ENCODE results near the gene CDHR5.

The CDHR5 gene

DNA sequence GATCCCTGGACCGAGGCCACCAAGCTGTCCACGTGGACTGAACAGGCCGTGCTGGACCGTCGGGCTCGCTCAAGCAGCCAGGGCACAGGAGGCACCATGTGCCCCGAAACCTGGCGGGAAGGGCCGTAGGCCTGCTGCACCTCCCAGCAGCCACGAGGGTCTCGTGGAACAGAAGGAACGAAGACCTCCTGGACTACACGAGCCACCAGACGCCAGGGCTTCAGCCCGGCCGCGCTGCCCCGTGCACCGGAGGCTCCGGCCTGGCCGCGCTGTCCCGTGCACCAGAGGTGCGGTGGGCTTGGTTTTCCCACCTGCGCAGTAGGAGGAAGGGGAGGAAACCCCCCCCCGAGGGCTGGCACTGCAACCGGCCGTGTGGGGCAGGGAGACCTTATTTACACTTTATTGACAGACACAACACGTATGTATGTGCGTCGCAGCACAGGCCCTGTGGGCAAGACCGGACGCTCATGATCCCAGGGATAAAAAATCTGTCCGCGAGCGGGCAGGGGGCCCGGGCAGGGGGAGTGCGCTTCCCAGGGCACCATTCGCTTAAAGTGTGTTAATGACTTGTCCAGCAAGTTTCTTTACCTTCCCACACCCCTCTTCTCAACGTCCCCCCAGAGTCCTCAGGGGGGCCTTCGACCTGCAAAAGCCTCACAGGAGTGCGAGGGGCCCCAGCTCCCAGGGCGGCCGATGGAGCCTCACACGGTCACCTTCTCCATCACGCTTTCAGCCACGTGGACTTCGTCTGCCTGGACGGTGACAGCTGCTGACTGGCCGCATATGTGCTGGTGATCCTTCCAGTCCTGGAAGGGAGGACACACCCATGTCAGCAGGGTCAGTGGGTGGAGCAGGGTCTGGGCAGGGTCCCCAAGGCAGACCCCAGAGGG, 19.3 kb upstream of the CDHR5 start:
- FAIRE-seq: no peak

DNA sequence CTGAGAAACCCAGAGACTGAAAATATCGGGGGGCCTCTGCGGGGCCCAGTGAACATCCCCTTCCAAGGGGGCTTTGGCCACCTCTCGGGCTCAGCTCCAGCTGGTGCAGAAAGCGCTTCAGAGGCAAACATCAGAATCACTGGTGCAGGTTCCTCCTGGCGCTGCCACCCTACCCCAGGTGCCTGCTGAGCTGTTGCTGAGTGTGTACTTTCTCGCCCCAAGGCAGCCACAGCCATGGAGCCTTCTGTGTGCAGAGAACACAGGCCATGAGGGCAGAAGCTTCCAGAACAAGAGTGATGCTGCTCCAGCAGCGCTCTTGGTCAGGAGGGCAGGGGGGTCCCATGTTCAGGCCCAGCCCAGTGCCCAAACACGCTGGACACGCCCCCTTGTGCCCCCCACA, 18.6 kb upstream of the CDHR5 start:
- no peak for FAIRE-seq

DNA sequence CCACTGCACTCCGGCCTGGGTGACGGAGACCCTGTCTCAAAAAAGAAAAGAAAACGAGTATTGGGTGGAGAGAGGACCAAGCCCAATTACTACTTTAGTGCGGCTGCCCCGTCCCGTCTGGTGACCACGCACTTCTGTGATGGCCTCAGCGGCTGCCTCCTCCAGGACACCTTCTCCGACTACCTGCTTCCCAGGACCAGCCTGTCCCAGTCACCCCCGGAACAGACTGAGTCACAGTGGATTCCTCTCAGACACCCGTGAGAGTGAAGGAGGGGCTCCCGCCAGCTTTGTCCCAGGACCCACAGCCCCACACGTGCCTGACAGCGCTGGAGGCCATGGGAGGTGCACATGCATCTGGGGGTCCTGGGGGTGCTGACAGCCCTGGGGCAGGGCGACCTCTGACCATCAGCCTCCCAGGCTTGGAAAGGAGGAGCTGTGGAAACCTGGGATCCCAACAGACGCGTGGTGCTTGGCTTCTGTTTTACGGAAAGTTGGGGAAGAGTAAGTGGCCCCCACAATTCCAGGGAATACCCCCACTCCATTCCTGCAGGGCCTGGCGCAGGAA, 17.1 kb upstream of the CDHR5 start:
- no peak for FAIRE-seq

DNA sequence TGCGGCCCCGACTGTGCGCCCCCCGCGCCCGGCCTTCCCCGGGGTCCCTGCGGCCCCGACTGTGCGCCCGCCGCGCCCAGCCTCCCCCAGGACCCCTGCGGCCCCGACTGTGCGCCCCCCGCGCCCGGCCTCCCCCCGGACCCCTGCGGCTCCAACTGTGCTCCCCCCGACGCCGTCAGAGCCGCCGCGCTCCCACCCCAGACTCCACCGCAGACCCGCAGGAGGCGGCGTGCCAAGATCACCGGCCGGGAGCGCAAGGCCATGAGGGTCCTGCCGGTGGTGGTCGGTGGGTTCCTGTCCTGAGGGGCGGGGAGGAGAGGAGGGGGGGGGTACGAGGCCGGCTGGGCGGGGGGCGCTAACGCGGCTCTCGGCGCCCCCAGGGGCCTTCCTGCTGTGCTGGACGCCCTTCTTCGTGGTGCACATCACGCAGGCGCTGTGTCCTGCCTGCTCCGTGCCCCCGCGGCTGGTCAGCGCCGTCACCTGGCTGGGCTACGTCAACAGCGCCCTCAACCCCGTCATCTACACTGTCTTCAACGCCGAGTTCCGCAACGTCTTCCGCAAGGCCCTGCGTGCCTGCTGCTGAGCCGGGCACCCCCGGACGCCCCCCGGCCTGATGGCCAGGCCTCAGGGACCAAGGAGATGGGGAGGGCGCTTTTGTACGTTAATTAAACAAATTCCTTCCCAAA, 15.4 kb upstream of the CDHR5 start:
- FAIRE-seq: no peak

DNA sequence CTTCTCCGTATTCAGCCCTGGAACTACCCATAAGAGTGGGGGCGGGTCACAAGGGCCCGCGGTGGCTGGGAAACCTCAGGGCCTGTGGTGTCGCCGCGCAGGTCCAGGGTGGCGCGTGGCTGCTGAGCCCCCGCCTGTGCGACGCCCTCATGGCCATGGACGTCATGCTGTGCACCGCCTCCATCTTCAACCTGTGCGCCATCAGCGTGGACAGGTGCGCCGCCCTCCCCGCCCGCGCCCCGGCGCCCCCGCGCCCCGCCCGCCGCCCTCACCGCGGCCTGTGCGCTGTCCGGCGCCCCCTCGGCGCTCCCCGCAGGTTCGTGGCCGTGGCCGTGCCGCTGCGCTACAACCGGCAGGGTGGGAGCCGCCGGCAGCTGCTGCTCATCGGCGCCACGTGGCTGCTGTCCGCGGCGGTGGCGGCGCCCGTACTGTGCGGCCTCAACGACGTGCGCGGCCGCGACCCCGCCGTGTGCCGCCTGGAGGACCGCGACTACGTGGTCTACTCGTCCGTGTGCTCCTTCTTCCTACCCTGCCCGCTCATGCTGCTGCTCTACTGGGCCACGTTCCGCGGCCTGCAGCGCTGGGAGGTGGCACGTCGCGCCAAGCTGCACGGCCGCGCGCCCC, 14.7 kb upstream of the CDHR5 start:
- no peak for FAIRE-seq

DNA sequence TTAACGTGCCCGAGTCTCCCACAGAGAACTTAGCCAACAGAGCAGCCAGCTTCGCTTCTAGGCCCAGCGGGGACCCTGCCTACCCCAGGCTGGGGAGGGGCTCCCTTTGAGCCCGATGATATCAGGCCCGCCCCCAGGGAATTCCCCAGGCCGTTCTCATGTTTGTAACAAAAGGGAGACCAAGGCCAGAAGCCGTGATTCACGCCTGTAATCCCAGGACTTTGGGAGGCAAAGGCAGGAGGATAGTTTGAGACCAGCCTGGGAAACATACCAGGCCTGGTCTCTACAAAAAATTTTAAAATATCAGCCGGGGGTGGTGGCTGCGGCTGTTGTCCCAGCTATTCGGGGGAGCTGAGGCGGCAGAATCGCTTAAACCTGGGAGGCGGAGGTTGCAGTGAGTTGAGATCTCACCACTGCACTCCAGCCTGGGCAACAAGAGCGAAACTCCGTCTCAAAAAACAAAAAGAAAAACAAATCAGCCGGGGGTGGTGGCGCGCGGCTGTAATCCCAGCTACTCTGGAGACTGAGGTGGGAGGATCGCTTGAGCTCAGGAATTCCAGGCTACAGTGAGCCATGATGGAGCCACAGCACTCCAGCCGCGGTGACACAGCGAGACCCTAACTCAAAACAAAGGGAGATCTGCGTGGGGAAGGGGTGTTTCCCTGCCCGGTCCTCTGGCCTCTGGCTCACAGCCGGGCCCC, 14.0 kb upstream of the CDHR5 start:
- no peak for FAIRE-seq

DNA sequence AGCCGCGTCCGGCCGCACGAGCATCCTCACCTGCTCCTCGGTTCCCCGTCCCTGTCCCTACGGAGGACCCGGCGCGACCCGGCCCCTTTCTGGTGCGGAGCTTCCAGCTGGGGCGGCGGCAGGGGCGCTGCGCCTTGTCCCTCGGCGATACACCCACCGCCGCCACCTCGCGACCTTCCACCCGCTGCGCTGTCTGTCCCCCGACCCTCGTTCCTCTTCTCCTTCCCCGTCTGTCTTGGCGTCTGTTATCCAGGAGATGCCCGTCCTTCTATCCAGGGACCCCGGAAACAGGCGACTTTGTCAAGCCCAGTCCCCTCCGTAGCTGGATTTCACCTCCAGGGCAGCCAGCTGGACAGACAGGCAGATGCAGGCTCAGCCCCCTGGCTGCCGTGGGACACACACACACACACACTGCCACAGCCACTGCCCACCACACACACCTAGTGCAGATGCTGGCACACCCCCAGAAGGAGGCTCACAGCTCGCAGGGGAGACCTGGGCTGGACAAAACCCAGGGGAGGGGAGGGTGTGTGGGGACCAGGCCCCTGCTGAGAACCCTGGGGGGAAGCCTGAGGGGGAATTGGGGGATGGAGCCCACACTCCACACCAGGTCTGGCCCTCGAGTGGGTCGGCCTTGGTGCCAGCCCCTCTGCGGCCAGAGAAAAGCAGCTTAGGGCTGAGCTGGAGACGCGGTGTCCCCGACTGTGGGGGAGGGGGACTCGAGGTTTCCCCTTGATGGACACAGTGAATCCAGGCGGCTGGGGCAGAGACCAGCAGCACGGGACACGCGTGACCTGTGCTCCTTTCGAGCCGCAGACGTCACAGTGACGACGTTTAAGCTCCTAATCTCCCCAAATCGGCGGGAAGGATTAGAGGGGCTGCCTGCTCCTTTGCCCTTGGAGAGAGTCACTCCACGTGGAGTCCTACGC, 13.1 kb upstream of the CDHR5 start:
- no peak for FAIRE-seq

DNA sequence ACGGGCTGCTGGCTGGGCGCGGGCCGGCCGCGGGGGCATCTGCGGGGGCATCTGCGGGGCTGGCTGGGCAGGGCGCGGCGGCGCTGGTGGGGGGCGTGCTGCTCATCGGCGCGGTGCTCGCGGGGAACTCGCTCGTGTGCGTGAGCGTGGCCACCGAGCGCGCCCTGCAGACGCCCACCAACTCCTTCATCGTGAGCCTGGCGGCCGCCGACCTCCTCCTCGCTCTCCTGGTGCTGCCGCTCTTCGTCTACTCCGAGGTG, 12.5 kb upstream of the CDHR5 start:
- FAIRE-seq: no peak

DNA sequence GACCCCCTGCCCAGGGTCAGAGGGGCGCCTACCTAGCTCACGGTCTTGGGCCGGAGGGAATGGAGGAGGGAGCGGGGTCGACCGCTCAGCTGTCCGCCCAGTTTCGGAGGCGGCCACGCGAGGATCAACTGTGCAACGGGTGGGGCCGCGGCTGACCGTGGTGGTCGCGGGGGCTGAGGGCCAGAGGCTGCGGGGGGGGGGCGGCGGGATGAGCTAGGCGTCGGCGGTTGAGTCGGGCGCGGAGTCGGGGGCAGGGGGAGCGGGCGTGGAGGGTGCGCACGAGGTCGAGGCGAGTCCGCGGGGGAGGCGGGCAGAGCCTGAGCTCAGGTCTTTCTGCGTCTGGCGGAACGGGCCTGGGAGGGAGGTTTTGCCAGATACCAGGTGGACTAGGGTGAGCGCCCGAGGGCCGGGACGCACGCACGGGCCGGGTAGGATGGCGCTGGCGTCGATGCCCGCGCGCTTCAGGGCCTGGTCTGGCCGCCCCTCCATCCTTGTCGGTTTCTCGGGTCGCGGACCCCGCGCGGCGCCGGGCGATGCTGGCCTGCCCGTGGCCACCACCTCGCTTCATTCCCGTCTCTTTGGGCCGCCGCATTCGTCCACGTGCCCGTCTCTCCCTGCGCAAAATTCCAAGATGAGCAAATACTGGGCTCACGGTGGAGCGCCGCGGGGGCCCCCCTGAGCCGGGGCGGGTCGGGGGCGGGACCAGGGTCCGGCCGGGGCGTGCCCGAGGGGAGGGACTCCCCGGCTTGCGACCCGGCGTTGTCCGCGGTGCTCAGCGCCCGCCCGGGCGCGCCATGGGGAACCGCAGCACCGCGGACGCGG, 12.0 kb upstream of the CDHR5 start, which contains the start of gene DRD4:
TSS of gene DRD4 (plus strand) at position 759 of the 822 bp plus-strand sequence. CDS start at position 795, 36 bp downstream.
- FAIRE-seq: no peak

DNA sequence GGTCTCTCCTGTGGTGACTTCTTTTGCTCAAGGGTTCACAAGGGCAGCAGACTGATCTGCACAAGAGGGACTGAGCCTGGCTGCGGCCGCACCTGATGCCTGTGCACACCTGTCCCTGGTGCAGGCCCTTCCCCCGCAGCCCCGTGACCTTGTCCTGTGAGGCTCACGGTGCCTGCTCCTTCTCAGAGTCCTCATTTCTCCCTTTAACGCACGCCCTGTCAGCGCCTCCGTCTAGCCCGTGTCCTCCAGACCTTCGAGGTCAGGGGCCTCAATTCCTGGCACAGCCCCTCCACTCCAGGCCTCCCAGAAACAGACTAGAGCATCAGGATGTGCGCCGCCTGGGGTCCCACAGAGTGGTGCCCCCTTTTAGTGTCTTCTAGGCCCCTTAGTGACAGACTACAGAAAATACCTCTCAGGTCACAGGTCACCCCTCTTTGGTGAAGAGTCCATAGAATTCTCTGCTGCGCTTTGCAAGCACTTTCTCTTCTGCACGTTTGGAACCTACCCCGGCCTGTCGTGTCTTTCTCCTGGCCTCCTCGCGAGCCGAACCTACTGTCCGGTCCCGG, 11.3 kb upstream of the CDHR5 start:
- FAIRE-seq: no peak

DNA sequence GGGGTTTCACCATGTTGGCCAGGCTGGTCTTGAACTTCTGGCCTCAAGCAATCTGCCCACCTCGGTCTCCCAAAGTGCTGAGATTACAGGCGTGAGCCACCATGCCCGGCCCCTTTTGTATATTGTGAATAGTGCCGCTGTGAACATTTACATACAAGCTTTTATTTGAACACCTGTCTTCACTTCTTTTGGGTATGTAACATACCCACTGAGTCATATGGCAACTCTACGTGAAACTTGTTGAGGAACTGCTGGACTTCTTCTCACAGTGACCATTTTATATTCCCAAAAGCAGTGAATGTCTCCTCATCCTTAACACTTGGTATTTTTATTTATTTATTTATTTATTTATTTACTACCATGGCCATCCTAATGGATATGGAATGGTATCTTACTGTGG, 6.1 kb upstream of the CDHR5 start:
- FAIRE-seq: no peak

DNA sequence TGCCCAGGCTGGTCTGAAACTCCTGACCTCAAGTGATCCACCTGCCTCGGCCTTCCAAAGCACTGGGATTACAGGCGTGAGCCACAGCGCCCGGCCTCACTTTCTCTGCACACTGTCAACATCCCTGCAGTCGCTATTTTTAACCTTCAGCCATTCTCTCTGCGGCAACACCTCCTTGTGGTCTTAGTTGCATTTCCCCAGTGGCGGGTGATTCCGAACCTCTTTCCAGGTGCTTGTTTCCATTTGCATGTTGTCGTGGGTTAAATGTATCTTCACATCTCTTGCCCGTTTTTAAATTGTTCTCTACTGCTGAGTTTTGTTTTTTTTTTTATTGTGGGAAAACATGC, 4.5 kb upstream of the CDHR5 start:
- no peak for FAIRE-seq

DNA sequence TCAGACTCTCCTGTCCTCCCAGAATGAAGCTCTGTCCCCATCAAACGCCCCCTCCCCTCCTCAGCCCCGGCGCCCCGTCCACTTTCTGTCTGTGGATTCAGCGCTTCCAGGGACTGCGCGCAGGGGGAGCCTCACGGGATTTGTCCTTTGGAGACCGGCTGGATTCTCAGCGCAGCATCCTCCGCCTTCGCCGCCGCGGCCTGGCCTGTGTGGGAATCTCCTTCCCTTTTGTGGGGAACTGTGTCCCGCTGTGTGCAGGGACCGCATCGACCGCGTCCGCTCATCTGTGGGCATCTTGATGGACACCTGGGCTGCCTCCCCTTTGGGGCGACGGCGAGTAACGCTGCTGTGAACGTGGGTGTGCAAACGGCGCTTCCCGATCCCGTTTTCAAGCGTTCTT, 3.3 kb upstream of the CDHR5 start:
- no peak for FAIRE-seq

DNA sequence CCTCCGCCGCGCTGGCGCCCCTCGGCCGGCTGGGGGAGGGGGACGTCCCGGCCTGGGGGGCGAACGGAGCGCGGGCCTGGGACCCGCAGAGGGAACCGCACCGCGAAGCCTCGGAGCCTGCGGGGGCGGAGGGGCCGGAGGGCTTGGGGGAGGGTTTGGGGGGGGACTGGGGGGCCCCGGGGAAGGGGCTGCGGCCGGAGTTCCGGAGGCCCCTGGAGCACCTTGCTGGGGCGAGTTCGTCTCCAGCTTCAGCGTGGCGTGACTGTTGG, 2.5 kb upstream of the CDHR5 start:
- FAIRE-seq: no peak

DNA sequence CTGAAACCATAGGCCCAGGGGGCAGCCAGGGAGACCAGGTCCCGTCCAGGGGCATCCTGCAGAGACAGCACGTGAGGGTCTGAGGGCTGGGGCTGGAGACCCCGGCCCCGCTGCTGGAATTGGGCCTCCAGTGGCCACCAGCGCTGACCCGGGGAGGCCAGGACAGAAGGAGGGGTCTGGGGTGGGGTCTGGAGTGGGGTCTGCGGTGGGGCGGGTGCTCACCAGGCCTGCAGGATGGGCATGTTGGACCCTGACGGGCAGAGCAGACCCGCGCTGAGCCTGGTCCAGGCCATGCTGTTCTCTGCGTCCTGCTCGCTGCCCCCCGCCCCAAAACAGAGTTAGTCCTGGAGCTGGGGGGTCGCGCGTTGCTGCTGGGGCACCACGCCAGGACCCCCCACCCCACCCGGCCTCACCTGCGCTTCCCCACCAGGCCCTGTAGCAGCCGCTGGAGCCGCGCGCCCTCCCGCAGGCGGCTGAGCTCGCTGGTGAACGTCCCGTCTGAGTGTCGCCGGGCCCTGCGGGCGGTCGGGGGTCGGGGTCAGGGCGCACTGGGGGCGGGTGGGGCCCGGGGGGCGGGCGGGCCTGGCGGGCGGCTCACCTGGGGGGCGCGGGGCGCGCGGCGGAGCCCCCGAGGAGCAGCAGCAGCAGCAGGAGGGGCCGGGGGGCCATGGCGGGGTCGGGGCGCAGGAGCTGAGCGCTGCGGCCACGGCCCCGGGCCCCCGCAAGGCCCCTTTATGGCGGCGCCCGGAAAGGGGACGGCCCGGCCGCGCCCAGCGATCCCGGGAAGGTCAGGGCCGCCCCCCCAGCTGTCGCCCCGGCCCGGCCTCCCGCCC, 1.9 kb upstream of the CDHR5 start, which contains the start of gene SCT:
TSS of gene SCT (minus strand) at position 707 of the 833 bp plus-strand sequence. CDS start at position 669, 38 bp downstream.
- no peak for FAIRE-seq

DNA sequence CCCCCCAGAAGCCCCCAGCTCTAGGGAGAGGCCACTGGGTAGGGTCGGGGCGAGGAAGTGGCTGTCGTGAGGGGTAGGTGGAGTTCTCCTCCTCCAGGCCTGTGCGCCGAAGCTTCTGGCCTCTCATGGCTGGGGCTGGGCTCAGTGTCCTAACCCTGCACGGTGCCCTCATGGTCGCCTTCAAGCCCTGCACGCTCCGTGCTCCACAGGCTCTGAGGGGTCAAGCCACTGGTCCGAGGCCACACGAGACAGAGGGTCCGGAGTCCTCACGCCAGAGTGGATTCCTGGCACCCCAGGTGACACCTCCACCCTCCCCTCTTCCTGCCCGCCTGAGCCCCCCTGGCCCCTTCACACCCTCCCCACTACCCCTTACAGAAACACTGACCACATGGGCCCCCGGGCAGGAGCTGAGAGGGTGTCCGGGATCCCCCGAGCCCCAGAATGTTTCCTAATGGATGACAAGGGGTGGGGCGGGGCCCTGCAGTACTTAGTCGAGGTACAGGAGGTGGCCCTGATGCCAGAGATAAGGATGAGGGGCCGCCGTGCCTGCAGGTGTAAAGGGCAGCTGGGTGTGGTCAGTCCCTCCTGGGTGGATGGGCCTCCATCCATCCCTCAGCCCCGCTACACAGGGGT, 997 bp upstream of the CDHR5 start:
- no peak for FAIRE-seq

DNA sequence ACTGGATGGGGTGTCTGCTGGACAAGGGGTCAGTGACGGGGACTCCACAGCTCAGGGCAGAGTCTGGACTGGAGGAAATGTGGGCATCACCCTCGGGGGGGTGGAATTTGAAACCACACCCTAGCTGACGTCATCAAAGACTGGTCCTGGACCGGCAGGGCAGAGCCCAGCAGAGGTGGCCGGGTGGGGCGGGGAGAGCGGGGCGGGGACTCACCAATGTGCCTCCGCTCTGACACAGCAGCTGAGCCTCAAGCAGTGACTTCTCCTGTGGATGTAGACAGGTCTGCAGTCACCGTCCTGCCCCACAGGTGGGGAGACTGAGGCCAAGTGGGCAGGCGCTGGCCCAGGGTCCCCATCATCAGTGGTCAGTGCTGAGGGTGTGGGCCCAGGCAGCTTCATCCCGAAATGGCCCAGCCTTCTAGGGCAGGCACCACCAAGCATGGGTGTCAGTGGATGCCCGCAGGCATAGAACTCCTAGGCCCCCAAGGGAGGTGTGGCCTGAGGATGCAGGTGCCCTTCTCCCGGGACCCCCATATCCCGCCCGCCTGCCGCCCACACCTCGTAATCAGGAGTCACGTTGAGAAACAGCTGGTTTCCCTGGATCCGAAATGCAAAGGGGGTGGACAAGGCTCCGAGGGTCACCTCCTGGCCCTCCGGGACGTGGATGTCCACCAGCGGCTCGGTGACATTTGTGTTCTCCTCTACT, 603 bp downstream of the CDHR5 start:
- FAIRE-seq: no peak

DNA sequence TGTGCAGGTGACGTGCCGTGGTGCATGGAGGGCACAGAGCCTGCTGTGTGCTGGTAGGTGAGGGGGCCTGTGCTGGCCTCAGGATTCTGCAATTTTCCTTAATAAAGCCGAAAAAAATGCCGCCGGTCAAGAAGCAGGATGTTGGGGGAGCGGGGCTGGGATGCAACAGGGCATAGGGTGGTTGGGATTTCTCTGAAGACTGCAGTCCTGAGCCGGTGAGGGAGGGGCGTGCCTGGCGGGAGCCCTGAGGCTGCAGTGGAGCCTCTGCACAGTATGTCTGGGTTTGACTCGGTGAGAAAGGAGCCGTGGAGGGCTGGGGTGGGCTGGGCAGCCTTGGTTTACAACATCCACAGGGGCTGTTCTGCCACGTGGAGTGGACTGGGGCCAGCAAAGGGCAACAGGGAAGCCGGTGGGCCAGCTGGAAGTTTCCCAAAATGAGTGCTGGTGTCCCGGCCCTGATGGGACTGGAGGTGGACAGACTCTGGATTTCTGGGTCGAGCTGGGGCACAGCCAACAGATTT, 1.3 kb downstream of the CDHR5 start:
- no peak for FAIRE-seq

Data from endometrium (tissue), 2 donors.